ENCODE results near the gene VAMP1.
"Not testable (repeated sequence)": the region's sequence is repeated elsewhere in the genome, so short reads cannot be mapped to it uniquely, and the experiment has no call there.

VAMP1 gene

GRCh38 chr12:6470375-6471163 lies at the start of gene VAMP1:
Gene VAMP1 (minus strand): TSS chr12:6470677. CDS start chr12:6470531, 146 bp downstream.
- ATAC-seq, result peak; percentile 97
- Mint-ChIP-seq H3K27me3 (no peaks in the 10 kb centered on the region), H3K36me3 (peaks cover 30% of the 10 kb centered on the region)

GRCh38 chr12:6520186-6520585 lies 49.7 kb upstream of the VAMP1 start:
- ATAC-seq, result no peak
- Mint-ChIP-seq H3K27ac (no peak overlapping the region), H3K36me3 (peaks cover 58% of the 10 kb centered on the region), H3K9me3 (no peaks in the 10 kb centered on the region), H3K4me1 (no peaks in the 10 kb centered on the region), H3K4me3 (no peak overlapping the region), H3K27me3 (no peaks in the 10 kb centered on the region)

More at GRCh38 chr12:6470375-6471163, at the start of gene VAMP1:
- peaks cover 4% of the 10 kb centered on the region for H3K9me3 Mint-ChIP-seq
- H3K4me3 Mint-ChIP-seq, result peak within 1 kb of the TSS; percentile 85
- peaks cover 51% of the 10 kb centered on the region for H3K4me1 Mint-ChIP-seq
- peak within 1 kb of the TSS; percentile 84 for H3K27ac Mint-ChIP-seq

GRCh38 chr12:6508087-6508486 lies 37.6 kb upstream of the VAMP1 start:
- no peak for ATAC-seq
- Mint-ChIP-seq H3K27me3 (no peaks in the 10 kb centered on the region), H3K4me1 (no peaks in the 10 kb centered on the region), H3K27ac (no peak overlapping the region), H3K4me3 (no peak overlapping the region), H3K9me3 (no peaks in the 10 kb centered on the region), H3K36me3 (peaks cover 45% of the 10 kb centered on the region)

- Mint-ChIP-seq H3K36me3 (peaks cover 37% of the 10 kb centered on the region), H3K27ac (no peak overlapping the region), H3K4me1 (no peaks in the 10 kb centered on the region), H3K4me3 (no peak overlapping the region), H3K9me3 (no peaks in the 10 kb centered on the region), H3K27me3 (no peaks in the 10 kb centered on the region)
- no peak for ATAC-seq
Measured at GRCh38 chr12:6507102-6507998, 36.9 kb upstream of the VAMP1 start.

GRCh38 chr12:6500466-6500865 lies 30.0 kb upstream of the VAMP1 start:
- no peak for ATAC-seq
- H3K4me1 Mint-ChIP-seq, result peaks cover 2% of the 10 kb centered on the region
- peaks cover 11% of the 10 kb centered on the region for H3K36me3 Mint-ChIP-seq
- H3K9me3 Mint-ChIP-seq, result no peaks in the 10 kb centered on the region
- H3K4me3 Mint-ChIP-seq, result no peak overlapping the region
- no peaks in the 10 kb centered on the region for H3K27me3 Mint-ChIP-seq
- no peak overlapping the region for H3K27ac Mint-ChIP-seq

GRCh38 chr12:6497291-6497690 lies 26.8 kb upstream of the VAMP1 start:
- not testable (repeated sequence) for H3K9me3 Mint-ChIP-seq, ATAC-seq, H3K4me3 Mint-ChIP-seq, H3K27ac Mint-ChIP-seq, H3K27me3 Mint-ChIP-seq
- Mint-ChIP-seq H3K4me1 (peaks cover 17% of the 10 kb centered on the region), H3K36me3 (peaks cover 12% of the 10 kb centered on the region)

- H3K27ac Mint-ChIP-seq, result peak overlapping the region; percentile 99
- H3K36me3 Mint-ChIP-seq, result peaks cover 29% of the 10 kb centered on the region
- peaks cover 21% of the 10 kb centered on the region for H3K4me1 Mint-ChIP-seq
- no peaks in the 10 kb centered on the region for H3K27me3 Mint-ChIP-seq
- no peaks in the 10 kb centered on the region for H3K9me3 Mint-ChIP-seq
- peak overlapping the region; percentile 94 for H3K4me3 Mint-ChIP-seq
- no peak for ATAC-seq
Measured at GRCh38 chr12:6494968-6495367, 24.5 kb upstream of the VAMP1 start.

GRCh38 chr12:6494258-6494743 lies 23.8 kb upstream of the VAMP1 start:
- H3K27ac Mint-ChIP-seq, result peak overlapping the region; percentile 99
- peaks cover 21% of the 10 kb centered on the region for H3K4me1 Mint-ChIP-seq
- ATAC-seq, result no peak
- H3K27me3 Mint-ChIP-seq, result no peaks in the 10 kb centered on the region
- peaks cover 29% of the 10 kb centered on the region for H3K36me3 Mint-ChIP-seq
- H3K4me3 Mint-ChIP-seq, result peak overlapping the region; percentile 94
- no peaks in the 10 kb centered on the region for H3K9me3 Mint-ChIP-seq

- peak within 1 kb of the TSS; percentile 99 for H3K27ac Mint-ChIP-seq
- H3K4me1 Mint-ChIP-seq, result peaks cover 21% of the 10 kb centered on the region
- no peaks in the 10 kb centered on the region for H3K9me3 Mint-ChIP-seq
Measured at GRCh38 chr12:6493497-6494257, 23.2 kb upstream of the VAMP1 start, which contains the start of gene NCAPD2. Gene NCAPD2 (plus strand): TSS chr12:6494102. CDS start chr12:6495099, 997 bp downstream.

GRCh38 chr12:6492838-6493496 lies 22.5 kb upstream of the VAMP1 start, which contains the start of gene MRPL51:
Gene MRPL51 (minus strand): TSS chr12:6493262. CDS start chr12:6493136, 126 bp downstream.
- Mint-ChIP-seq H3K9me3 (no peaks in the 10 kb centered on the region), H3K27me3 (no peaks in the 10 kb centered on the region), H3K27ac (peak within 1 kb of the TSS; percentile 99), H3K4me3 (peak within 1 kb of the TSS; percentile 94), H3K4me1 (peaks cover 21% of the 10 kb centered on the region), H3K36me3 (peaks cover 24% of the 10 kb centered on the region)
- ATAC-seq, result peak; percentile 94

More at GRCh38 chr12:6493497-6494257, 23.2 kb upstream of the VAMP1 start, which contains the start of gene NCAPD2:
- Mint-ChIP-seq H3K4me3 (peak within 1 kb of the TSS; percentile 94), H3K36me3 (peaks cover 24% of the 10 kb centered on the region), H3K27me3 (no peaks in the 10 kb centered on the region)
- ATAC-seq, result peak; percentile 97

GRCh38 chr12:6490673-6491072 lies 20.2 kb upstream of the VAMP1 start:
- not testable (repeated sequence) for H3K4me3 Mint-ChIP-seq, H3K9me3 Mint-ChIP-seq, H3K27ac Mint-ChIP-seq, H3K27me3 Mint-ChIP-seq, ATAC-seq
- Mint-ChIP-seq H3K4me1 (peaks cover 21% of the 10 kb centered on the region), H3K36me3 (peaks cover 18% of the 10 kb centered on the region)

- no peak for ATAC-seq
- Mint-ChIP-seq H3K36me3 (peaks cover 18% of the 10 kb centered on the region), H3K27me3 (no peaks in the 10 kb centered on the region), H3K4me1 (peaks cover 9% of the 10 kb centered on the region), H3K9me3 (no peaks in the 10 kb centered on the region), H3K27ac (no peak overlapping the region), H3K4me3 (no peak overlapping the region)
Measured at GRCh38 chr12:6489449-6489848, 19.0 kb upstream of the VAMP1 start.

GRCh38 chr12:6488240-6488639 lies 17.8 kb upstream of the VAMP1 start:
- no peaks in the 10 kb centered on the region for H3K27me3 Mint-ChIP-seq
- peaks cover 18% of the 10 kb centered on the region for H3K36me3 Mint-ChIP-seq
- H3K4me3 Mint-ChIP-seq, result no peak overlapping the region
- no peaks in the 10 kb centered on the region for H3K9me3 Mint-ChIP-seq
- peaks cover 6% of the 10 kb centered on the region for H3K4me1 Mint-ChIP-seq
- H3K27ac Mint-ChIP-seq, result no peak overlapping the region
- ATAC-seq, result no peak

- H3K4me3 Mint-ChIP-seq, result no peak overlapping the region
- no peaks in the 10 kb centered on the region for H3K4me1 Mint-ChIP-seq
Measured at GRCh38 chr12:6478416-6478815, 7.9 kb upstream of the VAMP1 start.

More at GRCh38 chr12:6478416-6478815, 7.9 kb upstream of the VAMP1 start:
- H3K27me3 Mint-ChIP-seq, result no peaks in the 10 kb centered on the region
- no peaks in the 10 kb centered on the region for H3K9me3 Mint-ChIP-seq
- H3K36me3 Mint-ChIP-seq, result no peaks in the 10 kb centered on the region
- H3K27ac Mint-ChIP-seq, result no peak overlapping the region
- no peak for ATAC-seq
